ENCODE data around the gene FZD4.
"Not testable (repeated sequence)": the region's sequence is repeated elsewhere in the genome, so short reads cannot be mapped to it uniquely, and the experiment has no call there.

The FZD4 gene

GRCh38 chr11:86955361-86956120 lies at the start of gene FZD4:
Gene FZD4 (minus strand): TSS chr11:86955395. CDS start chr11:86955085, 310 bp downstream.
- no peak; the same call in none of the 2 replicates for TF ChIP-seq CTCF (IDR thresholded peaks at IDR 0.05; ENCODE audit: low read depth, low read length)
- peak; percentile 72 for DNase-seq (ENCODE audit: extremely low read depth, low read depth)

- not testable (repeated sequence) for DNase-seq (ENCODE audit: extremely low read depth, low read depth)
Observed at GRCh38 chr11:87004281-87004680, 49.1 kb upstream of the FZD4 start.

GRCh38 chr11:87002918-87003317 lies 47.7 kb upstream of the FZD4 start:
- DNase-seq (ENCODE audit: extremely low read depth, low read depth): no peak
- no peak for TF ChIP-seq CTCF (IDR thresholded peaks at IDR 0.05; ENCODE audit: low read depth, low read length)

- DNase-seq (ENCODE audit: extremely low read depth, low read depth): peak; percentile 10
- TF ChIP-seq CTCF (IDR thresholded peaks at IDR 0.05; ENCODE audit: low read depth, low read length): no peak
Observed at GRCh38 chr11:86999859-87000753, 44.9 kb upstream of the FZD4 start.

GRCh38 chr11:86999388-86999787 lies 44.2 kb upstream of the FZD4 start:
- DNase-seq (ENCODE audit: extremely low read depth, low read depth): no peak
- TF ChIP-seq CTCF (IDR thresholded peaks at IDR 0.05; ENCODE audit: low read depth, low read length): no peak

- no peak for DNase-seq (ENCODE audit: extremely low read depth, low read depth)
Observed at GRCh38 chr11:86996953-86997570, 41.9 kb upstream of the FZD4 start.

More at GRCh38 chr11:86996953-86997570, 41.9 kb upstream of the FZD4 start:
- TF ChIP-seq CTCF (IDR thresholded peaks at IDR 0.05; ENCODE audit: low read depth, low read length): no peak

All from AG09319 (cell line).